Measurements from ENCODE around the gene RANBP10.

Gene RANBP10

DNA sequence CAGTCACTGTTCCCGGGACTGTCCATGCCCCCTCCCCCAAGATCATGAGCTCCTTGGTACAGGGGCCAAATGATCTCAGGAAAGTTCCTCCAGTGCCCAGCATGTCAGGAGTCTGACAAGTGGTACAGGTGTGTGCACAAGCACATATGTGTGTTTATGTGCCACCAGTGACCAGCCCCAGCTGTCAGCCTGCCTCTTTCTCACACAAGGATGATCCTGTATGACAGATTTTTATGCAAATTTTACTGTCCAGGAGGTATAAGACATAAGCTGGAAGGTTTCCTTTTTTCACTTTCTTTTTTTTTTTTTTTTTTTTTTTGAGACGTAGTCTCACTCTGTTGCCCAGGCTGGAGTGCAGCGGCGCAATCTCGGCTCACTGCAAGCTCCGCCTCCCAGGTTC is 55.9 kb downstream of the RANBP10 start:
- Histone ChIP-seq H3K27ac (no peak overlapping the region), H3K9me3 (ENCODE audit: low read depth, low read length) (no peaks in the 10 kb centered on the region), H3K9ac (ENCODE audit: insufficient read length) (no peak overlapping the region), H3K36me3 (ENCODE audit: insufficient read depth, low read length) (no peaks in the 10 kb centered on the region), H3K4me3 (no peak overlapping the region)
- TF ChIP-seq EZH2 (IDR thresholded peaks at IDR 0.05) (no peak), POLR2AphosphoS5 (IDR thresholded peaks at IDR 0.05; ENCODE audit: borderline replicate concordance, low read depth, low read length) (no peak), FOXP2 (optimal IDR thresholded peaks at IDR 0.05; ENCODE audit: control extremely low read depth, extremely low read length, insufficient read depth) (no peak)
- no peak for DNase-seq (ENCODE audit: low read depth, low spot score)

DNA sequence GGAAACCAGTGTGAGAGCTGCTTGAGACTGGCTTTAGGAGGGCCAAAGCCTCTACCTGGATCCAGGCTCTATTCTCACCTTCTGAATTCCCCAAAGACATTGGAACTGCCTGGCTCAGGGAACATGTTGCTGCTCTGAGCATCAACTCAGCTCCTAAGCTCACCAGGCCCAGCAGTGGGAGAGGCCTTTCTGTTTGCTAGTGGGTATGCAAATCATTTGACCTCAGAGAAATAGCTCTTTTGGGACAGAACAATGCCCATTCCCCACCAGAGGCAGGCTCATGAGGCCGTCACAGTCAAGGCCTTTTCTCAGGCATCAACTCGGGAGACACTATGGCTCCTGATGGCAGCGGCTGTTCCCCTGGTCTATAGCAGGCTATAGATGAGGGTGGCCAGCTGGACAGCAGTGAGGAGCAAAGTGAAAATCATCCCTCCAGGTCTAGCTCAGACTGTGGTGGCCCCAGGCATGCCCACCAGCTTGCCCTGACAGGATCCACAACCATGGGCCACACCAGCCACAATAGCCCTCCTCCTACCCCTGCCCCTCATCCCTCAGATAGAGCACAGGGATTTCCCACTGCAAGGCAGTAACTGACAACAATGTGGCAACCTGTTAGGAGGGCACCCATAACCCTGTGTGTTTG is 56.8 kb downstream of the RANBP10 start:
- Histone ChIP-seq H3K36me3 (ENCODE audit: insufficient read depth, low read length) (no peaks in the 10 kb centered on the region), H3K4me3 (no peak overlapping the region), H3K27ac (no peak overlapping the region), H3K9me3 (ENCODE audit: low read depth, low read length) (no peaks in the 10 kb centered on the region), H3K9ac (ENCODE audit: insufficient read length) (no peak overlapping the region)
- no peak for TF ChIP-seq POLR2AphosphoS5 (IDR thresholded peaks at IDR 0.05; ENCODE audit: borderline replicate concordance, low read depth, low read length)
- TF ChIP-seq EZH2 (IDR thresholded peaks at IDR 0.05): no peak
- no peak for TF ChIP-seq FOXP2 (optimal IDR thresholded peaks at IDR 0.05; ENCODE audit: control extremely low read depth, extremely low read length, insufficient read depth)
- DNase-seq (ENCODE audit: low read depth, low spot score): no peak

DNA sequence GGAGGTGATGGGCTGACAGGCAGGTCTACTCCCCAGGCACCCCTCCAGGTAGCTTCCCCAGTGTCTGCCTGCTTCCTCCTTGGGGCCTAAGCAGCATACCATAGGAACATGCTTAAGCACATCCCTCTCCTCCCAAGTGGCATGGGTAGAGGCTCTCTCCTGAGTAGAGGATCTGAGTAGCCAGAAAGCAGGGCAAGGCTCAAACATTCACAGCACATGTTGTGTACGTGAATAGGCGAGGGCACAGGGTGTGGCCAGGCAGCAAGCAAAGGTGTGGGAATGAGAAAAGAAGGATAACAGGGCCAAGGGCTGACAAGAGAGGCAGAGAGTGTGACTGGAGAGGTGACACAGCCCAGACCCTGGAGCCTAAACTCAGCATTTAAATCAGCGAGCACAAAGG is 57.5 kb downstream of the RANBP10 start:
- no peak overlapping the region for H3K27ac ChIP-seq
- H3K36me3 ChIP-seq (ENCODE audit: insufficient read depth, low read length): no peaks in the 10 kb centered on the region
- TF ChIP-seq EZH2 (IDR thresholded peaks at IDR 0.05) (no peak), FOXP2 (optimal IDR thresholded peaks at IDR 0.05; ENCODE audit: control extremely low read depth, extremely low read length, insufficient read depth) (no peak), POLR2AphosphoS5 (IDR thresholded peaks at IDR 0.05; ENCODE audit: borderline replicate concordance, low read depth, low read length) (no peak)
- no peak overlapping the region for H3K9ac ChIP-seq (ENCODE audit: insufficient read length)
- H3K9me3 ChIP-seq (ENCODE audit: low read depth, low read length): no peaks in the 10 kb centered on the region
- no peak overlapping the region for H3K4me3 ChIP-seq
- DNase-seq (ENCODE audit: low read depth, low spot score): no peak

DNA sequence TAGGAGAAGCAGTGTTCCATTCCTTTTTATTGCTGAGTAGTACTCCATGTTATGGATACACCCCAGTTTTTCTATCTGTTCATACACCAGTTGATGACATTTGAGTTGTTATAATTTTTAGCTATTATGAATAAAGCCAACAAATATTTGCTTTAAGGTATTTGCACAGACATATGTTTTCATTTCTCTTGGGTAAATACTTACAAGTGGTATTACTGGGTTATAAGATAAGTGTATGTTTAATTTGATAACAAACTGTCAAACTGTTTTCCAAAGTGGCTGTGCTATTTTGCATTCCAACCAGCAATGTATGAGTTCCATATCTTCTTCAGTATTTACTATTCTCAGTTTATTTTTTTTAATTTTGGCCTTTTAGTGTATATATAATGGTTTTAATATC is 59.5 kb downstream of the RANBP10 start:
- no peak for DNase-seq (ENCODE audit: low read depth, low spot score)
- Histone ChIP-seq H3K27ac (no peak overlapping the region), H3K9ac (ENCODE audit: insufficient read length) (no peak overlapping the region), H3K4me3 (no peak overlapping the region), H3K9me3 (ENCODE audit: low read depth, low read length) (no peaks in the 10 kb centered on the region), H3K36me3 (ENCODE audit: insufficient read depth, low read length) (no peaks in the 10 kb centered on the region)
- TF ChIP-seq FOXP2 (optimal IDR thresholded peaks at IDR 0.05; ENCODE audit: control extremely low read depth, extremely low read length, insufficient read depth): no peak
- no peak for TF ChIP-seq POLR2AphosphoS5 (IDR thresholded peaks at IDR 0.05; ENCODE audit: borderline replicate concordance, low read depth, low read length)
- TF ChIP-seq EZH2 (IDR thresholded peaks at IDR 0.05): no peak

DNA sequence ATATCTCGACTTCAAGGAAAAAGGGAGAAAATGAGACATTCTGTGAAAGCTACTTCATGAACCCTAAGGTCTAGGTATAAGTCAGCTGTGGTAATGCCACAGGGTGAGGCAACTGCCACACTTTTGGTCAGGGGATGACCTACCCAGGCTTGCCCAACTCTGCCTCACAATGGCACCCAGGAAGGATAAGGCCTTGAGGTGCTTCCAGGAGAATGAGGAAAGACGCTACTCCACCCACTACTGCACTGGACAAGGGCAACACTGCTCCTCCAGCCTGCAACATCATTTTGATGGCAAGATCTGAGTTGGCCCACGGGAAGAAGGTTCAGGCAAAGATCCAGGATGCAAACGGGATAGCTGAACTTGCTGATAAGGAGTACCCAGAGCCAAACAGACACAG is 65.2 kb downstream of the RANBP10 start:
- TF ChIP-seq EZH2 (IDR thresholded peaks at IDR 0.05): no peak
- TF ChIP-seq FOXP2 (optimal IDR thresholded peaks at IDR 0.05; ENCODE audit: control extremely low read depth, extremely low read length, insufficient read depth): no peak
- TF ChIP-seq POLR2AphosphoS5 (IDR thresholded peaks at IDR 0.05; ENCODE audit: borderline replicate concordance, low read depth, low read length): no peak
- Histone ChIP-seq H3K9me3 (ENCODE audit: low read depth, low read length) (no peaks in the 10 kb centered on the region), H3K27ac (no peak overlapping the region), H3K4me3 (no peak overlapping the region), H3K36me3 (ENCODE audit: insufficient read depth, low read length) (no peaks in the 10 kb centered on the region), H3K9ac (ENCODE audit: insufficient read length) (no peak overlapping the region)
- no peak for DNase-seq (ENCODE audit: low read depth, low spot score)

DNA sequence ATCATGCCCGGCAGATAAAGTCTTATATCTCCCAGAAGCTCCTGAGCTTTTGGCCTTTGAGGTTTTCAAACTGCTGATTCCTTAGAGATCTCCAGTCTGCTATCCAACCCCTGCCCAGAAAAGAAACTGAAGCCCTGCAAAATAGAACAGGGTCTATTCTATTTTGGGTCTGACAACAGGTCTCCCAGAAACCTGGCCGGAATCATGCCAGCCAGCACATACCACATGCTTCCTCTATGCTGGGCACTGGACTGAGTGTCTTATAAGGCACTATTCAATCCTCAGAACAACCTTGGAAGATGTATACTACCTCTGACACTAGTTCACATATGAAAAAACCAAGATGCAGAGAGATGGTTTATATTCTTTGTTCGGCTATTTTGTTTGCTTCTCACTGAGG is 66.0 kb downstream of the RANBP10 start:
- H3K9ac ChIP-seq (ENCODE audit: insufficient read length): no peak overlapping the region
- no peak overlapping the region for H3K4me3 ChIP-seq
- DNase-seq (ENCODE audit: low read depth, low spot score): no peak
- TF ChIP-seq EZH2 (IDR thresholded peaks at IDR 0.05): no peak
- TF ChIP-seq POLR2AphosphoS5 (IDR thresholded peaks at IDR 0.05; ENCODE audit: borderline replicate concordance, low read depth, low read length): no peak
- TF ChIP-seq FOXP2 (optimal IDR thresholded peaks at IDR 0.05; ENCODE audit: control extremely low read depth, extremely low read length, insufficient read depth): no peak
- H3K36me3 ChIP-seq (ENCODE audit: insufficient read depth, low read length): no peaks in the 10 kb centered on the region
- H3K27ac ChIP-seq: no peak overlapping the region
- no peaks in the 10 kb centered on the region for H3K9me3 ChIP-seq (ENCODE audit: low read depth, low read length)

DNA sequence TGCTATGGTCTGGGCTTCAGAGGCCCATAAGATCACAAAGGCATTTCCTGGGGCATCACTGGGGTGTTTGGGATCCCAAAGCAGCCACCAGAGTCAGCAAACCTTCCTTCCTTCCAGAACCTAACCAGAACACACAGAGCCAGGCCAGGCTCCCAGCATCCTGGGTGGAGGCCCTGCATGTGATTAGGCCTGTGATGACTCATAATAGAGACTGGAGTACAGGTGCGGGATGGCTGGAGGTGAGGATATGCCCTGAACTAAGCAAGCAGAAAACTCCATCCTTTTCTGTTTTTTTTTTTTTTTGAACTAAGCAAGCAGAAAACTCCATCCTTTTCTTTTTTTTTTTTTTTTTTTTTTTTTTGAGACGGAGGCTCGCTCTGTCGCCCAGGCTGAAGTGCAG is 69.5 kb downstream of the RANBP10 start:
- no peak for TF ChIP-seq EZH2 (IDR thresholded peaks at IDR 0.05)
- TF ChIP-seq POLR2AphosphoS5 (IDR thresholded peaks at IDR 0.05; ENCODE audit: borderline replicate concordance, low read depth, low read length): no peak
- TF ChIP-seq FOXP2 (optimal IDR thresholded peaks at IDR 0.05; ENCODE audit: control extremely low read depth, extremely low read length, insufficient read depth): no peak
- DNase-seq (ENCODE audit: low read depth, low spot score): no peak
- no peak overlapping the region for H3K9ac ChIP-seq (ENCODE audit: insufficient read length)
- H3K27ac ChIP-seq: no peak overlapping the region
- H3K36me3 ChIP-seq (ENCODE audit: insufficient read depth, low read length): no peaks in the 10 kb centered on the region
- H3K9me3 ChIP-seq (ENCODE audit: low read depth, low read length): no peaks in the 10 kb centered on the region
- H3K4me3 ChIP-seq: no peak overlapping the region

DNA sequence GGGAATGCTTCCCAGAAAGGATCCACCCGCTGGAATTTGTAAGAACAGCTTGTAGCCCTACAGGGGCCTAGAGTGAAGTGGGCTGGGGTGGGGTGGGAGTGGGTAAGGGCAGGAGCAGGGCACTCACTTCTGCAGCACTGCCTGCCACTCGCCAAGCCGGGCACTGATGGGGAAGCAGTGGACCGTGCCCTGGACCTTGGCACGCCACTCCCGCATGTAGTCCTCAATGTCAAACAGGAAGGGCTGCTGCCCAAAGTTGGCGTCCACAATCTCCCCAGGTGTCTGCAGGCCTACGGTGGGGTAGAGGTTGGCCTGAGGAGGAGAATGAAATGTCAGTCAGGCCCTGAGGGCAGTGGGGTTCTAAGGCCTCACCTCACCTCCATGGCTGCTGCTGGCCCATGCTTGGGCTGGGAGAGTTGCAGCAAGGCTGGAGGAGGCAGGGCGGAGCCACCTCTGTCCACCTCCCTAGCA is 71.6 kb downstream of the RANBP10 start:
- no peak overlapping the region for H3K27ac ChIP-seq
- no peaks in the 10 kb centered on the region for H3K36me3 ChIP-seq (ENCODE audit: insufficient read depth, low read length)
- H3K9me3 ChIP-seq (ENCODE audit: low read depth, low read length): no peaks in the 10 kb centered on the region
- no peak overlapping the region for H3K4me3 ChIP-seq
- H3K9ac ChIP-seq (ENCODE audit: insufficient read length): no peak overlapping the region
- TF ChIP-seq FOXP2 (optimal IDR thresholded peaks at IDR 0.05; ENCODE audit: control extremely low read depth, extremely low read length, insufficient read depth) (no peak), EZH2 (IDR thresholded peaks at IDR 0.05) (no peak)
- DNase-seq (ENCODE audit: low read depth, low spot score): no peak

Measured in SK-N-MC (cell line).